Pancreas (tissue), 10 donors: ENCODE data around the gene PCDHA10. TPM values are rescaled to one million over a fixed set of nuclear protein-coding genes. Genes with fewer than 3 reads are reported as not detected.

ENCODE experiments used
- ATAC-seq, 4 donors: fragments of 200-7000 bp; cut with Tn5 transposase; one replicate each; pipeline versions ENCODE4 v1.8.0 to v1.9.1; 2020; ENCODE audit warnings: mild to moderate bottlenecking in 4 of 4, moderate library complexity in 4 of 4
- DNase-seq, 6 donors: peaks; one replicate each; pipeline ENCODE4 v3.0.0-alpha.2; 2020
- FAIRE-seq: peaks from 2 replicates; lab custom pipeline; 2012; peaks lifted over from hg19 to GRCh38; lab: Jason Lieb, UNC
- H3K27ac ChIP-seq, 4 donors: fragments of 200-600 bp; sonication (generic); 1 replicate in 3 of 4; 2 replicates in 1 of 4; pipeline versions ENCODE4 v1.5.0 to v1.8.0; 2020
- H3K27me3 ChIP-seq, 4 donors: fragments of 200-600 bp; one replicate each; pipeline ENCODE4 v1.8.0; 2021
- H3K36me3 ChIP-seq, 3 donors: fragments of 200-600 bp; sonication (generic) in 1 of 3; one replicate each; pipeline versions ENCODE4 v1.5.0 to v1.8.0; 2020 to 2021
- H3K4me1 ChIP-seq, 3 donors: fragments of 200-600 bp; one replicate each; pipeline ENCODE4 v1.8.0; 2021
- H3K4me3 ChIP-seq, 4 donors: fragments of 200-600 bp; sonication (generic) in 2 of 4; one replicate each; pipeline versions ENCODE4 v1.5.0 to v1.8.0; 2020 to 2021
- H3K9me3 ChIP-seq, 4 donors: fragments of 200-600 bp; one replicate each; pipeline ENCODE4 v1.8.0; 2021
- CTCF ChIP-seq, 4 donors: fragments of 200-600 bp; sonication (generic) in 3 of 4; IDR thresholded peaks; one replicate each; pipeline versions ENCODE4 v1.5.0 to v1.8.0; 2021; ENCODE audit warnings: antibody characterized with exemption in 4 of 4
- WGBS, 2 donors: extraction: QIAGEN DNeasy Blood & Tissue Kit; methylation state at CpG; one replicate each; pipeline ENCODE4 v1.1.7; 2013; 5-methylcytosine and 5-hydroxymethylcytosine counted together
- intact Hi-C, 3 donors: fragments of 100-400 bp; cut with DNase I; formaldehyde crosslinking; loops; one replicate each; pipeline versions ENCODE4 v1.11.1 to v1.14.2; 2022
- polyA plus RNA-seq, 2 donors: library from polyadenylated mRNA; stranded (reverse); fragments of 200-250 nt; gene quantifications; one replicate each; pipeline ENCODE4 v1.2.3, GENCODE V29; 2013
- total RNA-seq, 6 donors: library from RNA; stranded (reverse); fragmentation: NEBNext Ultra II Directional in 4 of 6; extraction: Animal tissue kit (Norgen Biotek cat#: 25700) in 4 of 6; gene quantifications; one replicate each; pipeline versions ENCODE4 v1.2.1 to v1.2.4, GENCODE V29; 2021 to 2023
- donor health status: healthy with polysubstance abuse.
- donor health status: DM: no; HTN: no; CAD: no; lungs with moderate emphysema.
- donor health status: DM: no; HTN: no; CAD: no.
- donor health status: control.
- donor health status: control.
- donor health status: Bipolar disorder and iron deficiency.
- donor health status: DM: yes; HTN: yes; CAD: no.
- donor health status: DM: no; HTN: no; CAD: no.
- donor health status: DM: no; HTN: no; CAD: no.
- donor health status: DM: yes; HTN: yes; CAD: no.

PCDHA10 gene
- total and polyA plus RNA-seq, 8 donors: 0.16 to 6.7 (median 1.8) TPM

GRCh38 chr5:140883927-140884697 is 28.4 kb downstream of the PCDHA10 start:
- DNase-seq (peak in 1 of 6 donors; percentile 41), FAIRE-seq (no peak), ATAC-seq (no peak)
- Histone ChIP-seq H3K4me1 (no peaks in the 10 kb centered on the region), H3K9me3 (peaks cover 0 to 2% (median 0%) of the 10 kb centered on the region in 4 donors), H3K27ac (no peak overlapping the region), H3K27me3 (no peaks in the 10 kb centered on the region), H3K4me3 (no peak overlapping the region), H3K36me3 (no peaks in the 10 kb centered on the region)
- intact Hi-C loops: no loop called here
- TF ChIP-seq CTCF (IDR thresholded peaks at IDR 0.05): no peak
- WGBS, 2 donors: 27 to 31% methylated on average over 71 to 79 of the region's 79 CpGs

GRCh38 chr5:140916325-140916724 is 60.6 kb downstream of the PCDHA10 start:
- ATAC-seq (no peak), FAIRE-seq (no peak), DNase-seq (no peak)
- Histone ChIP-seq H3K36me3 (no peaks in the 10 kb centered on the region), H3K27ac (no peak overlapping the region), H3K4me3 (no peak overlapping the region), H3K4me1 (no peaks in the 10 kb centered on the region), H3K27me3 (no peaks in the 10 kb centered on the region), H3K9me3 (no peaks in the 10 kb centered on the region)
- intact Hi-C loops: no loop called here
- TF ChIP-seq CTCF (IDR thresholded peaks at IDR 0.05): no peak
- WGBS, 2 donors: 68 to 76% methylated on average over 1 of the region's 1 CpG

Other genes with a start within 250 kb of the PCDHA10 start
- 10 to 100 TPM in 3 of 6 donors, 1 to 10 TPM in 3; 4.3 to 45.8 (median 16.1) TPM for gene CD14, start 222.7 kb upstream of the PCDHA10 start, total RNA-seq
- gene CD14, start 222.7 kb upstream of the PCDHA10 start, polyA plus RNA-seq: 10 to 100 TPM; 11.8 to 17.6 TPM
- 10 to 100 TPM in 1 of 6 donors, 1 to 10 TPM in 5; 5.5 to 12.3 (median 8.0) TPM for gene TMCO6, start 216.4 kb upstream of the PCDHA10 start, total RNA-seq
- gene TMCO6, start 216.4 kb upstream of the PCDHA10 start, polyA plus RNA-seq: 10 to 100 TPM; 17.2 to 19.7 TPM
- 10 to 100 TPM; 20.7 to 31.9 (median 24.2) TPM for gene NDUFA2, start 208.3 kb upstream of the PCDHA10 start, total RNA-seq
- 100 to 1,000 TPM; 106 to 125 TPM for gene NDUFA2, start 208.3 kb upstream of the PCDHA10 start, polyA plus RNA-seq
- 10 to 100 TPM; 25.1 to 43.5 (median 28.1) TPM for gene IK, start 208.1 kb upstream of the PCDHA10 start, total RNA-seq
- gene IK, start 208.1 kb upstream of the PCDHA10 start, polyA plus RNA-seq: 10 to 100 TPM; 31.2 to 53.4 TPM
- 10 to 100 TPM; 10.2 to 14.1 (median 11.9) TPM for gene WDR55, start 191.0 kb upstream of the PCDHA10 start, total RNA-seq
- gene WDR55, start 191.0 kb upstream of the PCDHA10 start, polyA plus RNA-seq: 10 to 100 TPM; 17.1 to 19.2 TPM
- 1 to 10 TPM in 1 of 6 donors, under 1 TPM in 5; 0.37 to 1.0 (median 0.56) TPM for gene DND1, start 182.3 kb upstream of the PCDHA10 start, total RNA-seq
- 1 to 10 TPM; 3.5 to 3.8 TPM for gene DND1, start 182.3 kb upstream of the PCDHA10 start, polyA plus RNA-seq
- gene HARS1, start 164.5 kb upstream of the PCDHA10 start, total RNA-seq: 10 to 100 TPM; 24.7 to 34.7 (median 30.1) TPM
- 10 to 100 TPM; 46.8 to 47.8 TPM for gene HARS1, start 164.5 kb upstream of the PCDHA10 start, polyA plus RNA-seq
- 10 to 100 TPM in 1 of 6 donors, 1 to 10 TPM in 5; 5.9 to 15.9 (median 8.6) TPM for gene HARS2, start 164.4 kb upstream of the PCDHA10 start, total RNA-seq
- gene HARS2, start 164.4 kb upstream of the PCDHA10 start, polyA plus RNA-seq: 10 to 100 TPM; 12.4 to 23.6 TPM
- gene ZMAT2, start 155.4 kb upstream of the PCDHA10 start, total RNA-seq: 10 to 100 TPM; 10.5 to 28.0 (median 15.8) TPM
- 10 to 100 TPM; 21.2 to 42.9 TPM for gene ZMAT2, start 155.4 kb upstream of the PCDHA10 start, polyA plus RNA-seq
- under 1 TPM in 4 of 6 donors, not detected in 2; 0.03 to 0.13 (median 0.09) TPM for gene PCDHA1, start 69.8 kb upstream of the PCDHA10 start, total RNA-seq
- under 1 TPM; 0.04 to 0.47 TPM for gene PCDHA1, start 69.8 kb upstream of the PCDHA10 start, polyA plus RNA-seq
- under 1 TPM in 5 of 6 donors, not detected in 1; 0.08 to 0.31 (median 0.12) TPM for gene PCDHA2, start 61.0 kb upstream of the PCDHA10 start, total RNA-seq
- under 1 TPM; 0.19 to 0.40 TPM for gene PCDHA2, start 61.0 kb upstream of the PCDHA10 start, polyA plus RNA-seq
- under 1 TPM; 0.24 to 0.79 (median 0.50) TPM for gene PCDHA3, start 54.8 kb upstream of the PCDHA10 start, total RNA-seq
- gene PCDHA3, start 54.8 kb upstream of the PCDHA10 start, polyA plus RNA-seq: 1 to 10 TPM in 1 of 2 donors, under 1 TPM in 1; 0.27 to 1.2 TPM
- 1 to 10 TPM in 4 of 6 donors, under 1 TPM in 2; 0.74 to 3.1 (median 1.5) TPM for gene PCDHA4, start 48.8 kb upstream of the PCDHA10 start, total RNA-seq
- gene PCDHA4, start 48.8 kb upstream of the PCDHA10 start, polyA plus RNA-seq: under 1 TPM; 0.53 to 0.70 TPM
- gene PCDHA5, start 34.3 kb upstream of the PCDHA10 start, total RNA-seq: under 1 TPM; 0.24 to 0.92 (median 0.48) TPM
- under 1 TPM; 0.80 to 0.96 TPM for gene PCDHA5, start 34.3 kb upstream of the PCDHA10 start, polyA plus RNA-seq
- gene PCDHA6, start 27.9 kb upstream of the PCDHA10 start, total RNA-seq: 1 to 10 TPM in 4 of 6 donors, under 1 TPM in 2; 0.31 to 1.7 (median 1.1) TPM
- gene PCDHA6, start 27.9 kb upstream of the PCDHA10 start, polyA plus RNA-seq: 1 to 10 TPM in 1 of 2 donors, under 1 TPM in 1; 0.42 to 1.6 TPM
- under 1 TPM; 0.19 to 0.84 (median 0.44) TPM for gene PCDHA7, start 21.6 kb upstream of the PCDHA10 start, total RNA-seq
- under 1 TPM; 0.49 to 0.96 TPM for gene PCDHA7, start 21.6 kb upstream of the PCDHA10 start, polyA plus RNA-seq
- under 1 TPM; 0.08 to 0.76 (median 0.41) TPM for gene PCDHA8, start 14.7 kb upstream of the PCDHA10 start, total RNA-seq
- under 1 TPM; 0.30 to 0.40 TPM for gene PCDHA8, start 14.7 kb upstream of the PCDHA10 start, polyA plus RNA-seq
- under 1 TPM; 0.12 to 0.55 (median 0.23) TPM for gene PCDHA9, start 7.5 kb upstream of the PCDHA10 start, total RNA-seq
- under 1 TPM in 1 of 2 donors, not detected in 1; 0.19 TPM for gene PCDHA9, start 7.5 kb upstream of the PCDHA10 start, polyA plus RNA-seq
- gene PCDHA11, start 13.1 kb downstream of the PCDHA10 start, total RNA-seq: 1 to 10 TPM in 4 of 6 donors, under 1 TPM in 2; 0.78 to 1.6 (median 1.2) TPM
- gene PCDHA11, start 13.1 kb downstream of the PCDHA10 start, polyA plus RNA-seq: under 1 TPM; 0.34 to 0.35 TPM
- 1 to 10 TPM in 4 of 6 donors, under 1 TPM in 2; 0.75 to 1.5 (median 1.3) TPM for gene PCDHA12, start 19.4 kb downstream of the PCDHA10 start, total RNA-seq
- gene PCDHA12, start 19.4 kb downstream of the PCDHA10 start, polyA plus RNA-seq: under 1 TPM; 0.42 to 0.54 TPM
- 1 to 10 TPM in 3 of 6 donors, under 1 TPM in 3; 0.63 to 2.0 (median 1.2) TPM for gene PCDHA13, start 26.2 kb downstream of the PCDHA10 start, total RNA-seq
- under 1 TPM; 0.27 to 0.35 TPM for gene PCDHA13, start 26.2 kb downstream of the PCDHA10 start, polyA plus RNA-seq
- gene PCDHAC1, start 70.4 kb downstream of the PCDHA10 start, total RNA-seq: 1 to 10 TPM in 5 of 6 donors, under 1 TPM in 1; 0.98 to 2.0 (median 1.6) TPM
- gene PCDHAC1, start 70.4 kb downstream of the PCDHA10 start, polyA plus RNA-seq: under 1 TPM; 0.34 to 0.80 TPM
- gene PCDHAC2, start 110.6 kb downstream of the PCDHA10 start, total RNA-seq: 1 to 10 TPM in 1 of 6 donors, under 1 TPM in 5; 0.37 to 1.1 (median 0.68) TPM
- gene PCDHAC2, start 110.6 kb downstream of the PCDHA10 start, polyA plus RNA-seq: under 1 TPM; 0.08 to 0.73 TPM
- gene PCDHB1, start 195.5 kb downstream of the PCDHA10 start, total RNA-seq: under 1 TPM; 0.09 to 0.35 (median 0.14) TPM
- gene PCDHB1, start 195.5 kb downstream of the PCDHA10 start, polyA plus RNA-seq: under 1 TPM; 0.02 to 0.08 TPM
- gene PCDHB2, start 238.7 kb downstream of the PCDHA10 start, total RNA-seq: 1 to 10 TPM in 2 of 6 donors, under 1 TPM in 4; 0.56 to 2.2 (median 0.62) TPM
- under 1 TPM; 0.23 to 0.70 TPM for gene PCDHB2, start 238.7 kb downstream of the PCDHA10 start, polyA plus RNA-seq
- gene PCDHB3, start 244.6 kb downstream of the PCDHA10 start, total RNA-seq: 1 to 10 TPM in 3 of 6 donors, under 1 TPM in 3; 0.41 to 2.2 (median 1.0) TPM
- 1 to 10 TPM in 1 of 2 donors, under 1 TPM in 1; 0.42 to 1.4 TPM for gene PCDHB3, start 244.6 kb downstream of the PCDHA10 start, polyA plus RNA-seq